HL-60 (cell line): ENCODE measurements around the gene GDF11.

Source experiments
- POLR2AphosphoS5 ChIP-seq: IDR thresholded peaks from 2 replicates; pipeline ENCODE4 v1.6.1; 2012; ENCODE audit warnings: low read depth
- TF ChIP-seq, protein P1 (sequence below): IDR thresholded peaks from one replicate; pipeline ENCODE4 v1.5.1; 2011; ENCODE audit warnings: low read length, control low read depth, inconsistent platforms; ENCODE audit not compliant: insufficient read depth
- TF ChIP-seq, protein P2 (sequence below): IDR thresholded peaks from 2 replicates; pipeline ENCODE4 v1.6.1; 2012; ENCODE audit warnings: low read depth; ENCODE audit not compliant: insufficient replicate concordance

DNA sequence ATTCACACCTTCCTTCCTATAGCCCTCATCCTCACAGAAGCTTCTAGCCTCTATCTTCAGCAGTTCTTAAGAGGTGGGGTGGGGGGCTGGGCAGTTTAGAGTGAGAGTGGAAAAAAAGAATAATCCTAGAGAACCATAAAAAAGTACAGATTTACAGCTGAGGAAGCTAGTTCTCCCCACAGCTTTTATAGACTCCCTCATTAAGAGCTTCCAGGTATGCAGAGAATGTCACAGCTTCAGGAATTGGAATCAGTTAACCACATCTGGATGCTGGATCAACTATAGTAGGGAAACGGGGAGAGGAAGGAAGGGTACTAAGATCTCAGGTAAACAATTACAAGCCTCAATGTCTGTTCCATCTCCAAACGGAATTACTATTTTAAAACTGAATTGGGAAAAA is 12.3 kb downstream of the GDF11 start:
- TF ChIP-seq, protein P1, sequence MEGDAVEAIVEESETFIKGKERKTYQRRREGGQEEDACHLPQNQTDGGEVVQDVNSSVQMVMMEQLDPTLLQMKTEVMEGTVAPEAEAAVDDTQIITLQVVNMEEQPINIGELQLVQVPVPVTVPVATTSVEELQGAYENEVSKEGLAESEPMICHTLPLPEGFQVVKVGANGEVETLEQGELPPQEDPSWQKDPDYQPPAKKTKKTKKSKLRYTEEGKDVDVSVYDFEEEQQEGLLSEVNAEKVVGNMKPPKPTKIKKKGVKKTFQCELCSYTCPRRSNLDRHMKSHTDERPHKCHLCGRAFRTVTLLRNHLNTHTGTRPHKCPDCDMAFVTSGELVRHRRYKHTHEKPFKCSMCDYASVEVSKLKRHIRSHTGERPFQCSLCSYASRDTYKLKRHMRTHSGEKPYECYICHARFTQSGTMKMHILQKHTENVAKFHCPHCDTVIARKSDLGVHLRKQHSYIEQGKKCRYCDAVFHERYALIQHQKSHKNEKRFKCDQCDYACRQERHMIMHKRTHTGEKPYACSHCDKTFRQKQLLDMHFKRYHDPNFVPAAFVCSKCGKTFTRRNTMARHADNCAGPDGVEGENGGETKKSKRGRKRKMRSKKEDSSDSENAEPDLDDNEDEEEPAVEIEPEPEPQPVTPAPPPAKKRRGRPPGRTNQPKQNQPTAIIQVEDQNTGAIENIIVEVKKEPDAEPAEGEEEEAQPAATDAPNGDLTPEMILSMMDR: no peak
- TF ChIP-seq POLR2AphosphoS5: no peak
- TF ChIP-seq, protein P2, sequence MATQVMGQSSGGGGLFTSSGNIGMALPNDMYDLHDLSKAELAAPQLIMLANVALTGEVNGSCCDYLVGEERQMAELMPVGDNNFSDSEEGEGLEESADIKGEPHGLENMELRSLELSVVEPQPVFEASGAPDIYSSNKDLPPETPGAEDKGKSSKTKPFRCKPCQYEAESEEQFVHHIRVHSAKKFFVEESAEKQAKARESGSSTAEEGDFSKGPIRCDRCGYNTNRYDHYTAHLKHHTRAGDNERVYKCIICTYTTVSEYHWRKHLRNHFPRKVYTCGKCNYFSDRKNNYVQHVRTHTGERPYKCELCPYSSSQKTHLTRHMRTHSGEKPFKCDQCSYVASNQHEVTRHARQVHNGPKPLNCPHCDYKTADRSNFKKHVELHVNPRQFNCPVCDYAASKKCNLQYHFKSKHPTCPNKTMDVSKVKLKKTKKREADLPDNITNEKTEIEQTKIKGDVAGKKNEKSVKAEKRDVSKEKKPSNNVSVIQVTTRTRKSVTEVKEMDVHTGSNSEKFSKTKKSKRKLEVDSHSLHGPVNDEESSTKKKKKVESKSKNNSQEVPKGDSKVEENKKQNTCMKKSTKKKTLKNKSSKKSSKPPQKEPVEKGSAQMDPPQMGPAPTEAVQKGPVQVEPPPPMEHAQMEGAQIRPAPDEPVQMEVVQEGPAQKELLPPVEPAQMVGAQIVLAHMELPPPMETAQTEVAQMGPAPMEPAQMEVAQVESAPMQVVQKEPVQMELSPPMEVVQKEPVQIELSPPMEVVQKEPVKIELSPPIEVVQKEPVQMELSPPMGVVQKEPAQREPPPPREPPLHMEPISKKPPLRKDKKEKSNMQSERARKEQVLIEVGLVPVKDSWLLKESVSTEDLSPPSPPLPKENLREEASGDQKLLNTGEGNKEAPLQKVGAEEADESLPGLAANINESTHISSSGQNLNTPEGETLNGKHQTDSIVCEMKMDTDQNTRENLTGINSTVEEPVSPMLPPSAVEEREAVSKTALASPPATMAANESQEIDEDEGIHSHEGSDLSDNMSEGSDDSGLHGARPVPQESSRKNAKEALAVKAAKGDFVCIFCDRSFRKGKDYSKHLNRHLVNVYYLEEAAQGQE: no peak
